ENCODE results near the gene RAB6B.

DNA sequence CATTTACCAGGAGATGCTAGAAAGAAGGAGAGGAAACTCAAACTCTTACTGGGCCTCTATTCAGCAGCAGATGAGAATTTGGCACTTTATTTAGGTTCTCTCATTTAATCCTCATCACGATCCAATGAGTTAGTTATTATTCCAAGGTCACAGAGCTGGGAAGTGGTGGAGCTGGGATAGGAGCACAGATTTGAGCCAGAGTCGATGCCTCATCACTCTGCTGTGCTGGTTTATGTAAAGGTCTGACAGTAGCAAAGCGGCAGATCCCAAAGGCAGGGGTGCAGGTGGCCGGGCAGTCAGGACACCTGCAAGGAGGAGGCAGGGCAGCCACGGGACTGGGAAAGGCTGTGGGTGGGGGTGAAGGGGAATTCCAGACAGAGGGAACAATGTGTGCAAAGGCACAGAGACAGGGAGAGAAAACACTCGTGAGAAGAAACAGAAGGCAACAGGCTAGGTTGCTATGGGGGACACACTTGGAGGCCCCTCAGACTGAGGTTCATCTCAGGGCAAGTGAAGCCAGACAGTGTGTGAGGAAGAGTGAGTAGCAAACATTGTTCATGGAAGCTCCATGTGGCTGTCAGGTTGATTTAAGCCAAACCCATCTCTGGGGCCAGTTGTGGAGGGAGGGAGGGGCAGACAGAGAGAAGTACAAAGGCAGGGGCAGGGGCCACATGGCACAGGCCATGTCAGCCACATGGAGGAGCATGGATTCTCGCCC, 26.8 kb downstream of the RAB6B start:
- TF ChIP-seq, protein P1, sequence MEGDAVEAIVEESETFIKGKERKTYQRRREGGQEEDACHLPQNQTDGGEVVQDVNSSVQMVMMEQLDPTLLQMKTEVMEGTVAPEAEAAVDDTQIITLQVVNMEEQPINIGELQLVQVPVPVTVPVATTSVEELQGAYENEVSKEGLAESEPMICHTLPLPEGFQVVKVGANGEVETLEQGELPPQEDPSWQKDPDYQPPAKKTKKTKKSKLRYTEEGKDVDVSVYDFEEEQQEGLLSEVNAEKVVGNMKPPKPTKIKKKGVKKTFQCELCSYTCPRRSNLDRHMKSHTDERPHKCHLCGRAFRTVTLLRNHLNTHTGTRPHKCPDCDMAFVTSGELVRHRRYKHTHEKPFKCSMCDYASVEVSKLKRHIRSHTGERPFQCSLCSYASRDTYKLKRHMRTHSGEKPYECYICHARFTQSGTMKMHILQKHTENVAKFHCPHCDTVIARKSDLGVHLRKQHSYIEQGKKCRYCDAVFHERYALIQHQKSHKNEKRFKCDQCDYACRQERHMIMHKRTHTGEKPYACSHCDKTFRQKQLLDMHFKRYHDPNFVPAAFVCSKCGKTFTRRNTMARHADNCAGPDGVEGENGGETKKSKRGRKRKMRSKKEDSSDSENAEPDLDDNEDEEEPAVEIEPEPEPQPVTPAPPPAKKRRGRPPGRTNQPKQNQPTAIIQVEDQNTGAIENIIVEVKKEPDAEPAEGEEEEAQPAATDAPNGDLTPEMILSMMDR (IDR thresholded peaks at IDR 0.05): no peak
- TF ChIP-seq POLR2A (IDR thresholded peaks at IDR 0.05): no peak
